ENCODE data around the gene TKTL1. TPM values are rescaled to one million over a fixed set of nuclear protein-coding genes. Genes with fewer than 3 reads are reported as not detected.

TKTL1 gene
- total RNA-seq, 4 donors from 2014 or later: not detected

DNA sequence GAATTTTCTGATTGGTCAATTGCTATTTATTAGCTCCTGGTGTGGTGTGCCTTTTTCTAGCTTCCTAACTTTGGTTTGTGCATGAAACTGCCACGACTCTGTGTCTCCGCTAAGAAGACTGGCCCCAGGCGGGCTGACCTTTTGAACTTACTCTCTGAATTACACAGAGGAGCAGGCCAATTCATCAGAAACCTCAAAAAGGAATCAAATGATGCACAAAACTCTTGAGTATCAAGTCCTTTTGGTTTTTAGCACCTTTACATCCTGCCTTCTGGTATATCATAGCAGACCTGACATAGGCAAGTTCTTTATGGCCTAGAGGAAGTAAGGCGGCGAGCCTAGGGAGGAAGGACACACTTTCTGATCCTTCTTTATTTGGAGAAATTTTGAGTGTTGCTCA is 17.6 kb downstream of the TKTL1 start:
- TF ChIP-seq, protein P1, sequence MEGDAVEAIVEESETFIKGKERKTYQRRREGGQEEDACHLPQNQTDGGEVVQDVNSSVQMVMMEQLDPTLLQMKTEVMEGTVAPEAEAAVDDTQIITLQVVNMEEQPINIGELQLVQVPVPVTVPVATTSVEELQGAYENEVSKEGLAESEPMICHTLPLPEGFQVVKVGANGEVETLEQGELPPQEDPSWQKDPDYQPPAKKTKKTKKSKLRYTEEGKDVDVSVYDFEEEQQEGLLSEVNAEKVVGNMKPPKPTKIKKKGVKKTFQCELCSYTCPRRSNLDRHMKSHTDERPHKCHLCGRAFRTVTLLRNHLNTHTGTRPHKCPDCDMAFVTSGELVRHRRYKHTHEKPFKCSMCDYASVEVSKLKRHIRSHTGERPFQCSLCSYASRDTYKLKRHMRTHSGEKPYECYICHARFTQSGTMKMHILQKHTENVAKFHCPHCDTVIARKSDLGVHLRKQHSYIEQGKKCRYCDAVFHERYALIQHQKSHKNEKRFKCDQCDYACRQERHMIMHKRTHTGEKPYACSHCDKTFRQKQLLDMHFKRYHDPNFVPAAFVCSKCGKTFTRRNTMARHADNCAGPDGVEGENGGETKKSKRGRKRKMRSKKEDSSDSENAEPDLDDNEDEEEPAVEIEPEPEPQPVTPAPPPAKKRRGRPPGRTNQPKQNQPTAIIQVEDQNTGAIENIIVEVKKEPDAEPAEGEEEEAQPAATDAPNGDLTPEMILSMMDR (IDR thresholded peaks at IDR 0.05): no peak
- TF ChIP-seq POLR2AphosphoS5 (IDR thresholded peaks at IDR 0.05): no peak
- no peak for TF ChIP-seq EP300 (IDR thresholded peaks at IDR 0.05; ENCODE audit: low read depth)
- TF ChIP-seq POLR2A (IDR thresholded peaks at IDR 0.05): no peak
- DNase-seq: no peak
- intact Hi-C loops (cut with DNase I; ENCODE audit: low total_unique reads): no loop called here
- H3K36me3 ChIP-seq: no peaks in the 10 kb centered on the region
- no peaks in the 10 kb centered on the region for H3K4me1 ChIP-seq
- WGBS, 2 donors (ENCODE audit: low coverage in 1 of 2): 75% methylated on average over 5 of the region's 5 CpGs; no CpG with 5 or more reads in 1 of the 2 donors
- no peaks in the 10 kb centered on the region for H3K9me3 ChIP-seq
- no peak overlapping the region for H3K27ac ChIP-seq
- H3K27me3 ChIP-seq: no peaks in the 10 kb centered on the region
- H3K4me3 ChIP-seq: no peak overlapping the region
- in situ Hi-C loops (cut with MboI; ENCODE audit: low pct_ligation_motif_present in 1 of 4, low pct_unique_long_range_greater_than_20kb in 1 of 4, low sequenced_read_pairs in 3 of 4): no loop called here

DNA sequence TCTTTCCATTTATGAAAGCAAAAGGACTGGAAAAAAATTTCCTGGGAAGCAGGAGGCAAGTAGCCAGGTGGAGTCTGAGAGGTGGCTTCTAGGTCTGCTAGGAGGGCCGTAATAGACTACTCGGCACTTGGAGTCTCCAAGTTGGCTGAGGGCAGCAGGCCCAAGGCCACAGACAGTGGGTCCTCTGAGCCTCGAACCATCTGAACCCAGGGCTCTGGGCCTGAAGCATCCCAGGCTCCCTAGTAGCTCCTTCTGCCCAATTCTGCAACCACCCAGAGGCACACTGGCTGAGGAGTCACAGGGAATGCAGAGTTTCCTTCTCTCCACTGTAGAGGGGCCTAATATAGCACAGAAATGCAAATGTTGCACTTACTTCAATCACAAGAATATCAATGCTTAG is 19.8 kb downstream of the TKTL1 start:
- in situ Hi-C loops (cut with MboI; ENCODE audit: low pct_ligation_motif_present in 1 of 4, low pct_unique_long_range_greater_than_20kb in 1 of 4, low sequenced_read_pairs in 3 of 4): no loop called here
- H3K36me3 ChIP-seq: no peaks in the 10 kb centered on the region
- no peaks in the 10 kb centered on the region for H3K27me3 ChIP-seq
- TF ChIP-seq, protein P1 (IDR thresholded peaks at IDR 0.05): no peak
- TF ChIP-seq EP300 (IDR thresholded peaks at IDR 0.05; ENCODE audit: low read depth) (no peak), POLR2AphosphoS5 (IDR thresholded peaks at IDR 0.05) (no peak), POLR2A (IDR thresholded peaks at IDR 0.05) (no peak)
- DNase-seq: no peak
- H3K27ac ChIP-seq: no peak overlapping the region
- H3K9me3 ChIP-seq: no peaks in the 10 kb centered on the region
- 84% methylated on average over 3 of the region's 3 CpGs; no CpG with 5 or more reads in 1 of the 2 donors for WGBS, 2 donors (ENCODE audit: low coverage in 1 of 2)
- no peaks in the 10 kb centered on the region for H3K4me1 ChIP-seq
- H3K4me3 ChIP-seq: no peak overlapping the region
- intact Hi-C loops (cut with DNase I; ENCODE audit: low total_unique reads): no loop called here

DNA sequence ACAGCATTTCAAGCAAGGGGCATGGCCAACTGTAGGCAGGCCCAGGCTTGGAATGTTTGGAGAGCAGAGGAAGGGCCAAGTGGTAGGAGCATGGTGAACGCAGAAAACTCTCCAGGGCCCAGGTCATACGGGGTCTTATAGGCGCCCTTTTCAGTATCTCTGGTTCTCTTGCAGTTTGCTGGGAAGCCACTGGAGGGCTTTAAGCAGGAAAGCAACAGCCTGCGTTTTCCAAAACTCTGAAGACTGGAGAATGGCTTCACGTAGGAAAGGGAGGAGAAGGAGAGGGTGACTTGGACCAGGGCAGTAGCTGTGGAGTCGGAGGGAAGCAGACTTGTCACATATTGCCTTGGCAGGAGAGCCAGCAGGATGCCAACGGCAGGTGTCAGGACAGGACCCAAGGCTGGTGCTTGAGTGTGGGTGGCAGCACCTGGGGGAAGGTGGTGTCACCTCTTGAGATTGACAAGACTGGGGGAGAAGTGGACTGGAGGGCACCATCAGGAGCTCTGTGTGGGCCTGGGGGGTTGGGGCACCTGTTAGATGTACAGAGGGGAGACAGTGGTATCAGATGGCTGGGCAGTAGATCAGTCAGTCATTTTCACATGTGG is 21.9 kb downstream of the TKTL1 start:
- Histone ChIP-seq H3K9me3 (no peaks in the 10 kb centered on the region), H3K36me3 (no peaks in the 10 kb centered on the region), H3K4me1 (no peaks in the 10 kb centered on the region), H3K4me3 (no peak overlapping the region), H3K27ac (no peak overlapping the region), H3K27me3 (no peaks in the 10 kb centered on the region)
- WGBS, 2 donors (ENCODE audit: low coverage in 1 of 2): 12 to 29% methylated on average over 3 to 7 of the region's 7 CpGs
- no peak for DNase-seq
- TF ChIP-seq POLR2AphosphoS5 (IDR thresholded peaks at IDR 0.05) (no peak), POLR2A (IDR thresholded peaks at IDR 0.05) (no peak), EP300 (IDR thresholded peaks at IDR 0.05; ENCODE audit: low read depth) (no peak)
- TF ChIP-seq, protein P1 (IDR thresholded peaks at IDR 0.05): peak; percentile 31 to 45 (median 33)
- intact Hi-C loops (cut with DNase I; ENCODE audit: low total_unique reads): no loop called here
- in situ Hi-C loops (cut with MboI; ENCODE audit: low pct_ligation_motif_present in 1 of 4, low pct_unique_long_range_greater_than_20kb in 1 of 4, low sequenced_read_pairs in 3 of 4): no loop called here

DNA sequence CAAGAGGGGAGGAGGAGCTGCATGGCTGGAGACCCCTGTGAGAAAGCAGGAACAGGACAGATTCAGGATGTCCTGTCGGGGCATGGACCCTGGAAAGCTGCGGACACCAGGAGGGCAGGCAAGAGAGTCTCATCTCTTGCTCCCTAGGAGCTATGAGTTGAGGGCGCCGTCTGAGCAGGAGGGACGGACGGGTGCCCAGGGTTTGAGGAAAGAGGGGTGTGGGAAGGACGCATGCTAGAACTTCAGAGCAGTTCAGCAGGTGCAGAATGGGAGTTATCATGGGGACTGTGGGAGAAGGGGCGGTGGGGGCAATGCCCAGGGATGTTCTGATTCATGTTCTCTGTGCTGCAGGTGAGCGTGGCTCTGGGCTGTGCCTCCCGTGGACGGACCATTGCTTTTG is 24.8 kb downstream of the TKTL1 start:
- no peaks in the 10 kb centered on the region for H3K27me3 ChIP-seq
- H3K9me3 ChIP-seq: no peaks in the 10 kb centered on the region
- H3K4me1 ChIP-seq: no peaks in the 10 kb centered on the region
- DNase-seq: no peak
- in situ Hi-C loops (cut with MboI; ENCODE audit: low pct_ligation_motif_present in 1 of 4, low pct_unique_long_range_greater_than_20kb in 1 of 4, low sequenced_read_pairs in 3 of 4): no loop called here
- TF ChIP-seq EP300 (IDR thresholded peaks at IDR 0.05; ENCODE audit: low read depth) (no peak), POLR2AphosphoS5 (IDR thresholded peaks at IDR 0.05) (no peak), POLR2A (IDR thresholded peaks at IDR 0.05) (no peak)
- TF ChIP-seq, protein P1 (IDR thresholded peaks at IDR 0.05): no peak
- no peak overlapping the region for H3K4me3 ChIP-seq
- 87% methylated on average over 11 of the region's 11 CpGs; no CpG with 5 or more reads in 1 of the 2 donors for WGBS, 2 donors (ENCODE audit: low coverage in 1 of 2)
- intact Hi-C loops (cut with DNase I; ENCODE audit: low total_unique reads): no loop called here
- H3K36me3 ChIP-seq: no peaks in the 10 kb centered on the region
- no peak overlapping the region for H3K27ac ChIP-seq

All from transverse colon (tissue), 4 donors.